Left cardiac atrium (tissue), 4 donors: Measurements from ENCODE around the gene C22orf31. TPM values are rescaled to one million over a fixed set of nuclear protein-coding genes. Genes with fewer than 3 reads are reported as not detected.
A peak's percentile ranks its signal among the peaks of the same experiment; 100 is the strongest.

Source experiments
- ATAC-seq, 2 donors: fragments of 200-7000 bp; cut with Tn5 transposase; one replicate each; pipeline ENCODE4 v1.9.1; 2020; ENCODE audit warnings: mild to moderate bottlenecking in 2 of 2, moderate library complexity in 2 of 2
- DNase-seq: peaks from one replicate; pipeline ENCODE4 v3.0.0-alpha.2; 2020
- intact Hi-C, 2 donors: fragments of 100-400 bp; cut with DNase I; formaldehyde crosslinking; loops; one replicate each; pipeline versions ENCODE4 v1.14.1 to v1.15.1; 2022 to 2023
- total RNA-seq, 2 donors: library from RNA; stranded (reverse); fragmentation: NEBNext Ultra II Directional; extraction: Animal tissue kit (Norgen Biotek cat#: 25700); gene quantifications; one replicate each; pipeline ENCODE4 v1.2.1, GENCODE V29; 2021
- donor health status: DM: no; HTN: yes; CAD: no.
- donor health status: DM: no; HTN: yes; CAD: no; lungs with severe emphysema.
- donor health status: DM: yes; HTN: yes; CAD: no.
- donor health status: Dilated cardiomyopathy.

Gene C22orf31
- total RNA-seq, 2 donors from 2014 or later = not detected

- ATAC-seq (no peak), DNase-seq (no peak)
- intact Hi-C loops = loop anchor here in 1 of 2 donors (10.0 kb wide), 1 partner anchor 153 kb away; the partner anchor contains the start of gene ZNRF3
Observed at GRCh38 chr22:29037340-29037932, 24.2 kb downstream of the C22orf31 start.

- DNase-seq (no peak), ATAC-seq (no peak)
- intact Hi-C loops = loop anchor here in 1 of 2 donors (10.0 kb wide), 1 partner anchor 148 kb away; the partner anchor contains the start of gene ZNRF3
Observed at GRCh38 chr22:29032584-29032983, 29.0 kb downstream of the C22orf31 start.

GRCh38 chr22:29032014-29032475 lies 29.6 kb downstream of the C22orf31 start:
- no peak for DNase-seq
- no peak for ATAC-seq
- intact Hi-C loops = loop anchor here in 1 of 2 donors (10.0 kb wide), 1 partner anchor 147 kb away; the partner anchor contains the start of gene ZNRF3

- intact Hi-C loops = loop anchor here in 1 of 2 donors (10.0 kb wide), 1 partner anchor 147 kb away; the partner anchor contains the start of gene ZNRF3
- ATAC-seq = peak; percentile 83 to 91
- peak; percentile 73 for DNase-seq
Observed at GRCh38 chr22:29031227-29032011, 30.2 kb downstream of the C22orf31 start.

- DNase-seq = peak; percentile 85
- ATAC-seq = peak; percentile 86 to 87
- intact Hi-C loops = loop anchor here in 1 of 2 donors (10.0 kb wide), 1 partner anchor 146 kb away; the partner anchor contains the start of gene ZNRF3
Observed at GRCh38 chr22:29030618-29031226, 30.9 kb downstream of the C22orf31 start.

GRCh38 chr22:29030016-29030617 lies 31.5 kb downstream of the C22orf31 start:
- DNase-seq (no peak), ATAC-seq (no peak)
- intact Hi-C loops = loop anchor here in 1 of 2 donors (10.0 kb wide), 1 partner anchor 145 kb away; the partner anchor contains the start of gene ZNRF3

GRCh38 chr22:29029202-29030000 lies 32.2 kb downstream of the C22orf31 start:
- intact Hi-C loops = no loop called here
- no peak for DNase-seq
- no peak for ATAC-seq

GRCh38 chr22:29028468-29028867 lies 33.2 kb downstream of the C22orf31 start:
- ATAC-seq (no peak), DNase-seq (no peak)
- intact Hi-C loops = no loop called here

- ATAC-seq = no peak
- intact Hi-C loops = no loop called here
- no peak for DNase-seq
Observed at GRCh38 chr22:29026579-29026978, 35.1 kb downstream of the C22orf31 start.

- no peak for ATAC-seq
- intact Hi-C loops = no loop called here
- DNase-seq = no peak
Observed at GRCh38 chr22:29023172-29023796, 38.3 kb downstream of the C22orf31 start.

GRCh38 chr22:29022101-29022817 lies 39.4 kb downstream of the C22orf31 start:
- DNase-seq (no peak), ATAC-seq (no peak)
- intact Hi-C loops = no loop called here

GRCh38 chr22:29018293-29019189 lies 43.1 kb downstream of the C22orf31 start:
- intact Hi-C loops = no loop called here
- ATAC-seq = no peak
- DNase-seq = no peak

GRCh38 chr22:29016067-29016938 lies 45.3 kb downstream of the C22orf31 start:
- ATAC-seq = no peak
- DNase-seq = no peak
- intact Hi-C loops = no loop called here

- ATAC-seq = no peak
- intact Hi-C loops = no loop called here
- DNase-seq = no peak
Observed at GRCh38 chr22:29014773-29015172, 46.9 kb downstream of the C22orf31 start.

- intact Hi-C loops = no loop called here
Observed at GRCh38 chr22:29014293-29014692, 47.3 kb downstream of the C22orf31 start.

GRCh38 chr22:29012952-29013351 lies 48.7 kb downstream of the C22orf31 start:
- DNase-seq = no peak
- intact Hi-C loops = no loop called here
- ATAC-seq = no peak

More at GRCh38 chr22:29014293-29014692, 47.3 kb downstream of the C22orf31 start:
- DNase-seq (no peak), ATAC-seq (no peak)
